IPS-11a (cell line): ENCODE data around the gene AKNA.

Source experiments
- H3K4me3 ChIP-seq: one replicate; pipeline ENCODE4 v1.5.1; 2013; ENCODE audit warnings: low read depth, low read length, control low read depth

The AKNA gene

GRCh38 chr9:114362394-114362793, 25.4 kb downstream of the AKNA start:
- H3K4me3 ChIP-seq: no peak overlapping the region

GRCh38 chr9:114361542-114361941, 26.2 kb downstream of the AKNA start:
- no peak overlapping the region for H3K4me3 ChIP-seq

- no peak overlapping the region for H3K4me3 ChIP-seq
These were observed 28.0 kb downstream of the AKNA start for GRCh38 chr9:114359801-114360200.

- H3K4me3 ChIP-seq: no peak overlapping the region
These were observed 29.9 kb downstream of the AKNA start for GRCh38 chr9:114357911-114358328.

- H3K4me3 ChIP-seq: no peak overlapping the region
These were observed 30.4 kb downstream of the AKNA start for GRCh38 chr9:114357360-114357759.

- H3K4me3 ChIP-seq: no peak overlapping the region
These were observed 31.0 kb downstream of the AKNA start for GRCh38 chr9:114356792-114357191.

- H3K4me3 ChIP-seq: no peak overlapping the region
These were observed 32.0 kb downstream of the AKNA start for GRCh38 chr9:114355821-114356220.

GRCh38 chr9:114351932-114352331, 35.9 kb downstream of the AKNA start:
- no peak overlapping the region for H3K4me3 ChIP-seq

GRCh38 chr9:114350636-114351401, 37.0 kb downstream of the AKNA start:
- H3K4me3 ChIP-seq: no peak overlapping the region

GRCh38 chr9:114349713-114350480, 37.9 kb downstream of the AKNA start:
- no peak overlapping the region for H3K4me3 ChIP-seq

GRCh38 chr9:114348906-114349482, 38.8 kb downstream of the AKNA start:
- no peak overlapping the region for H3K4me3 ChIP-seq

GRCh38 chr9:114348261-114348905, 39.4 kb downstream of the AKNA start:
- H3K4me3 ChIP-seq: no peak overlapping the region

- H3K4me3 ChIP-seq: no peak overlapping the region
These were observed 40.1 kb downstream of the AKNA start for GRCh38 chr9:114347675-114348074.

- H3K4me3 ChIP-seq: no peak overlapping the region
These were observed 41.6 kb downstream of the AKNA start for GRCh38 chr9:114346146-114346545.

GRCh38 chr9:114345493-114346065, 42.2 kb downstream of the AKNA start:
- no peak overlapping the region for H3K4me3 ChIP-seq

- no peak overlapping the region for H3K4me3 ChIP-seq
These were observed 43.1 kb downstream of the AKNA start for GRCh38 chr9:114344692-114345091.

GRCh38 chr9:114344188-114344566, 43.6 kb downstream of the AKNA start:
- H3K4me3 ChIP-seq: no peak overlapping the region

- no peak overlapping the region for H3K4me3 ChIP-seq
These were observed 44.2 kb downstream of the AKNA start for GRCh38 chr9:114343471-114344187.

GRCh38 chr9:114342755-114343440, 44.9 kb downstream of the AKNA start:
- H3K4me3 ChIP-seq: no peak overlapping the region

GRCh38 chr9:114341991-114342390, 45.8 kb downstream of the AKNA start:
- H3K4me3 ChIP-seq: no peak overlapping the region
